Endothelial cell of umbilical vein (primary cell): ENCODE data around the gene KCNMB4. TPM values are rescaled to one million over a fixed set of nuclear protein-coding genes. Genes with fewer than 3 reads are reported as not detected.

Experiments used
- BruUV-seq: library from RNA; stranded (reverse); fragments of 400-500 nt; replicated peaks from 2 replicates; lab custom pipeline; 2021; lab: Mats Ljungman, UMichigan
- CTCF ChIA-PET: fragments of 300-600, 350-600 bp; sonication (Branson Sonifier 250); formaldehyde crosslinking; loops from one replicate; lab custom pipeline; 2021; ENCODE audit warnings: antibody characterized with exemption, inconsistent platforms; lab: Charles Lee
- POLR2A ChIA-PET: fragments of 300-600, 350-600 bp; sonication (Branson Sonifier 250); formaldehyde crosslinking; loops from one replicate; lab custom pipeline; 2021; ENCODE audit warnings: antibody characterized with exemption, inconsistent platforms; lab: Charles Lee
- DNase-seq: peaks from one replicate; pipeline ENCODE4 v3.0.0-alpha.2; 2011; ENCODE audit warnings: low read depth, low spot score
- FAIRE-seq: peaks from 2 replicates; lab custom pipeline; 2011; peaks lifted over from hg19 to GRCh38; lab: Jason Lieb, UNC
- H2AFZ ChIP-seq: 2 replicates; pipeline ENCODE4 v1.6.0; 2012; ENCODE audit warnings: low read depth, low read length, control low read depth, inconsistent platforms
- H3K27ac ChIP-seq: 2 replicates; pipeline ENCODE4 v1.5.1; 2011; ENCODE audit warnings: low read depth, mild to moderate bottlenecking, control low read depth, low read length, moderate library complexity; ENCODE audit not compliant: insufficient read depth
- H3K27me3 ChIP-seq, 2 experiments: 2 replicates each; pipeline versions ENCODE4 v1.6.0 to v1.6.1; 2011; ENCODE audit warnings: low read length in 2 of 2, mixed read lengths in 1 of 2; ENCODE audit not compliant: control insufficient read depth in 2 of 2, insufficient read depth in 2 of 2
- H3K36me3 ChIP-seq, 2 experiments: 2 replicates in 1 of 2; 3 replicates in 1 of 2; pipeline ENCODE4 v1.5.1; 2011; ENCODE audit warnings: low read length in 2 of 2, mild to moderate bottlenecking in 1 of 2, moderate library complexity in 1 of 2; ENCODE audit not compliant: control insufficient read depth in 2 of 2, insufficient read depth in 2 of 2; ENCODE audit errors: extremely low read depth in 1 of 2
- H3K4me1 ChIP-seq: 3 replicates; pipeline ENCODE4 v1.5.1; 2011; ENCODE audit warnings: mild to moderate bottlenecking, low read length; ENCODE audit not compliant: control insufficient read depth, insufficient read depth; ENCODE audit errors: extremely low read depth
- H3K4me2 ChIP-seq: 2 replicates; pipeline ENCODE4 v1.6.1; 2011; ENCODE audit warnings: low read length, control low read depth, mixed read lengths; ENCODE audit not compliant: insufficient read depth
- H3K4me3 ChIP-seq, 3 experiments: fragments of 200-600 bp in 1 of 3; sonication (generic), shearing (Covaris generic) in 1 of 3; replicated peaks in 1 of 3; 2 replicates each; pipeline ENCODE4 v1.5.1; 2011 to 2016; ENCODE audit warnings: control low read depth in 3 of 3, low read length in 3 of 3, mild to moderate bottlenecking in 2 of 3, inconsistent platforms in 1 of 3, low read depth in 1 of 3, moderate library complexity in 1 of 3; ENCODE audit not compliant: insufficient read depth in 1 of 3
- H3K79me2 ChIP-seq: 2 replicates; pipeline ENCODE4 v1.6.0; 2012; ENCODE audit warnings: low read length, inconsistent platforms; ENCODE audit not compliant: control insufficient read depth, insufficient read depth
- H3K9ac ChIP-seq: replicated peaks from 2 replicates; pipeline ENCODE3; 2011; ENCODE audit warnings: low read length, control low read depth; ENCODE audit not compliant: insufficient read depth; ENCODE audit errors: extremely low read depth
- H3K9me1 ChIP-seq: replicated peaks from 3 replicates; pipeline ENCODE4 v1.6.0; 2011; ENCODE audit warnings: mild to moderate bottlenecking, low read length; ENCODE audit not compliant: control insufficient read depth, insufficient read depth; ENCODE audit errors: extremely low read depth
- H3K9me3 ChIP-seq: replicated peaks from 2 replicates; pipeline ENCODE4 v1.5.1; 2012; ENCODE audit warnings: low read length, inconsistent platforms; ENCODE audit not compliant: control insufficient read depth, insufficient read depth
- H4K20me1 ChIP-seq: replicated peaks from 2 replicates; pipeline ENCODE3; 2011; ENCODE audit warnings: mild to moderate bottlenecking, low read length; ENCODE audit not compliant: control insufficient read depth, insufficient read depth; ENCODE audit errors: extremely low read depth
- EZH2 ChIP-seq: IDR thresholded peaks from 2 replicates; pipeline ENCODE4 v1.6.1; 2012; ENCODE audit warnings: borderline replicate concordance, low read depth, mild to moderate bottlenecking, moderate library complexity, low read length, inconsistent platforms; ENCODE audit not compliant: severe bottlenecking
- FOS ChIP-seq: IDR thresholded peaks from 2 replicates; pipeline ENCODE4 v1.6.1; 2011; ENCODE audit warnings: mild to moderate bottlenecking, low read length, moderate library complexity, borderline replicate concordance; ENCODE audit not compliant: insufficient read depth
- GATA2 ChIP-seq: IDR thresholded peaks from 2 replicates; pipeline ENCODE4 v1.7.0; 2011; ENCODE audit warnings: low read depth, mild to moderate bottlenecking, moderate library complexity, mixed read lengths, low read length; ENCODE audit not compliant: insufficient read length, insufficient read depth
- JUN ChIP-seq: IDR thresholded peaks from 2 replicates; pipeline ENCODE4 v1.6.1; 2011; ENCODE audit warnings: borderline replicate concordance, low read depth; ENCODE audit not compliant: insufficient read length, insufficient read depth
- MYC ChIP-seq: IDR thresholded peaks from one replicate; pipeline ENCODE4 v1.6.1; 2011; ENCODE audit warnings: mild to moderate bottlenecking, low read depth, low read length
- POLR2A ChIP-seq: IDR thresholded peaks from 2 replicates; pipeline ENCODE4 v1.6.1; 2012; ENCODE audit warnings: low read depth, mild to moderate bottlenecking, control low read depth, low read length
- POLR2AphosphoS5 ChIP-seq: IDR thresholded peaks from 2 replicates; pipeline ENCODE4 v1.6.1; 2012; ENCODE audit warnings: low read depth, mild to moderate bottlenecking, control low read depth, low read length, moderate library complexity; ENCODE audit not compliant: insufficient read depth
- dilution Hi-C: fragments of 300-500 bp; cut with MboI; formaldehyde crosslinking; loops from one replicate; pipeline ENCODE4 v1.15.0; 2019; ENCODE audit warnings: low sequenced_read_pairs; ENCODE audit not compliant: extremely low pct_ligation_motif_present
- intact Hi-C: fragments of 100-400 bp; cut with micrococcal nuclease; formaldehyde crosslinking; loops from one replicate; pipeline ENCODE4 v1.10.0; 2022
- polyA plus RNA-seq, 4 experiments: library from polyadenylated mRNA; depleted of rRNA in 3 of 4; stranded (reverse) in 3 of 4; unstranded in 1 of 4; fragments of >200 nt; gene quantifications; 2 replicates each; pipeline versions ENCODE4 v1.2.1 to v1.2.3, GENCODE V29; 2011 to 2012; ENCODE audit warnings: missing spikeins in 1 of 4
- total RNA-seq: library from RNA; stranded (reverse); gene quantifications from 2 replicates; pipeline ENCODE4 v1.2.3, GENCODE V29; 2021
- TF ChIP-seq, protein P1 (sequence below), 2 donors: IDR thresholded peaks; 1 replicate in 1 of 2; 2 replicates in 1 of 2; pipeline ENCODE4 v1.5.1; 2011; ENCODE audit warnings: low read length in 2 of 2, mild to moderate bottlenecking in 2 of 2, moderate library complexity in 2 of 2, control low read depth in 1 of 2, inconsistent platforms in 1 of 2, low read depth in 1 of 2; ENCODE audit not compliant: insufficient read depth in 1 of 2; ENCODE audit errors: extremely low read depth in 1 of 2
- TF ChIP-seq, protein P2 (sequence below): IDR thresholded peaks from 2 replicates; pipeline ENCODE4 v1.6.1; 2011; ENCODE audit not compliant: insufficient read depth, insufficient read length

Gene KCNMB4
- total and polyA plus RNA-seq, 2 donors (not counting 3 experiments of a cell fraction or from before 2014, with no cell fraction given): 0.97 to 2.0 TPM

DNA sequence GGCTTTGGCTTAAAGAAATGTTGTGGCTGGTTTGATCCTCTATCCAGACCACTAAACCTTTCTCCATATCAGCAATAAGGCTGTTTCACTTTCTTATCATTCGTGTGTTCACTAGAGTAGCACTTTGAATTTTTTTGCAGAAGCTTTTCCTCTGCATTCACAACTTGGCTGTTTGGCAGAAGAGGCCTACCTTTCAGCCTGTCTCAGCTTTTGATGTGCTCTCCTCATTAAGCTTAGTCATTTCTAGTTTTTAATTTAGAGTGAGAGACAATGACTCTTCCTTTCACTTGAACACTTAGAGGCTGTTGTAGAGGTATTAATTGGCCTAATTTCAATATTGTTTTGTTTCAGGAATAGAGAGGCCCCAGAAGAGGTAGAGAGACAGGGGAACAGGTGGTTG lies 13.8 kb downstream of the KCNMB4 start:
- DNase-seq: no peak
- H3K4me1 ChIP-seq: no peaks in the 10 kb centered on the region
- no peaks in the 10 kb centered on the region for H4K20me1 ChIP-seq
- no peaks in the 10 kb centered on the region for H3K79me2 ChIP-seq
- H3K9me3 ChIP-seq: no peaks in the 10 kb centered on the region
- POLR2A ChIA-PET: no interaction called here
- H2AFZ ChIP-seq: no peak overlapping the region
- no peak overlapping the region for H3K9ac ChIP-seq
- TF ChIP-seq FOS (no peak), JUN (no peak), MYC (no peak), POLR2AphosphoS5 (no peak), POLR2A (no peak), EZH2 (no peak), GATA2 (no peak)
- TF ChIP-seq, protein P1, sequence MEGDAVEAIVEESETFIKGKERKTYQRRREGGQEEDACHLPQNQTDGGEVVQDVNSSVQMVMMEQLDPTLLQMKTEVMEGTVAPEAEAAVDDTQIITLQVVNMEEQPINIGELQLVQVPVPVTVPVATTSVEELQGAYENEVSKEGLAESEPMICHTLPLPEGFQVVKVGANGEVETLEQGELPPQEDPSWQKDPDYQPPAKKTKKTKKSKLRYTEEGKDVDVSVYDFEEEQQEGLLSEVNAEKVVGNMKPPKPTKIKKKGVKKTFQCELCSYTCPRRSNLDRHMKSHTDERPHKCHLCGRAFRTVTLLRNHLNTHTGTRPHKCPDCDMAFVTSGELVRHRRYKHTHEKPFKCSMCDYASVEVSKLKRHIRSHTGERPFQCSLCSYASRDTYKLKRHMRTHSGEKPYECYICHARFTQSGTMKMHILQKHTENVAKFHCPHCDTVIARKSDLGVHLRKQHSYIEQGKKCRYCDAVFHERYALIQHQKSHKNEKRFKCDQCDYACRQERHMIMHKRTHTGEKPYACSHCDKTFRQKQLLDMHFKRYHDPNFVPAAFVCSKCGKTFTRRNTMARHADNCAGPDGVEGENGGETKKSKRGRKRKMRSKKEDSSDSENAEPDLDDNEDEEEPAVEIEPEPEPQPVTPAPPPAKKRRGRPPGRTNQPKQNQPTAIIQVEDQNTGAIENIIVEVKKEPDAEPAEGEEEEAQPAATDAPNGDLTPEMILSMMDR (IDR thresholded peaks at IDR 0.05; ENCODE audit: extremely low read depth in 1 of 2, insufficient read depth in 1 of 2, low read depth in 1 of 2, low read length in 2 of 2): no peak
- TF ChIP-seq, protein P2, sequence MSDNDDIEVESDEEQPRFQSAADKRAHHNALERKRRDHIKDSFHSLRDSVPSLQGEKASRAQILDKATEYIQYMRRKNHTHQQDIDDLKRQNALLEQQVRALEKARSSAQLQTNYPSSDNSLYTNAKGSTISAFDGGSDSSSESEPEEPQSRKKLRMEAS: no peak
- H3K4me2 ChIP-seq: no peak overlapping the region
- no peak overlapping the region for H3K4me3 ChIP-seq
- no TSS peak for BruUV-seq
- no peaks in the 10 kb centered on the region for H3K27me3 ChIP-seq
- no peak overlapping the region for H3K27ac ChIP-seq
- dilution Hi-C loops (no loop called here), intact Hi-C loops (no loop called here)
- no peak for FAIRE-seq
- H3K36me3 ChIP-seq: no peaks in the 10 kb centered on the region
- CTCF ChIA-PET: interaction anchor here (0.6 to 1.2 kb wide), 3 partner anchors 14 to 472 kb away, joined by 3 to 4 read pairs (median 3); partner anchors contain the start of gene KCNMB4
- H3K9me1 ChIP-seq: no peaks in the 10 kb centered on the region
